HG03135 (cell line): ENCODE measurements around the gene RPA1.

ENCODE experiments used
- ATAC-seq: cut with Tn5 transposase; IDR thresholded peaks from one replicate; pipeline ENCODE4 v1.9.1; 2021; ENCODE audit warnings: mild to moderate bottlenecking, moderate library complexity; ENCODE audit not compliant: unreplicated experiment

The RPA1 gene

DNA sequence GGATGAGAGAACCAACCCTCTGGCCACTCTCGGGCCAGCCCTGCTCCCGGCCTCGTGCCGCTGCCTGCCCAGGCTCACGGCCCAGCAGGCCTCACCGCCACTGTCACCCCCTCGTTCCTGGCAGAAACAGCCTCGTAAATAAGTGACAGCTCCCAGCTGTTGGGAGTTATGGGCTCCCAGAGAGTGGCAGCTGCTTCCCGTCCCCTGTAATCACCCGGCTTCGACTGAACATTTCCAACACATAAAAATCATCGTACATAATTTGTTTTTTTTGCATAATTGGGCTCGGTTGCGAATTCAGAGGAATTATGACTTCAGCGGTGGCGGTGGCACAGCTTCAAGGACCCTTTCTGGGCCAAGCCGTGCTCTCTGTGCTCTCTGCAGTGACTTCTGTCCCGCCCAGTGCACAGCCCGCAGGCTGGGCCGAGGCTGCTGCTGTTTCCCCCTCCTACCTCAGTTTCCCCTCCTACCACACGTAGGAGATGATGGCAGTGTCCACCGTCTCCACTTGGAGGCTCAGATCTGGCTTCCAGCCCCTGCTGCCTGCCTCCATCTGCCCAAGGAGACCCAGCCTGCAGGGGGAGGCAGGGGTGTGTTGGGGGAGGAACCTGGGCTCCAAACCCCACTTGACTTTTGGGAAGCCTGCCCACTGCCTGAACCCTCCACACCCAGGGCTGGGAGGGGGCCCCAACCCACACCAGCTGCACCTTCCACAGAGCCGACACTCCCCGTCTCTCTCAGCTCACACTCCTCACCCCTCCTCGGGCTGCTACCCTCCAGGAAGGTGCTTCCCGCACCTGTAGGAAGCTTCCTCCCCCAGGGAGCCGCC lies 110.4 kb downstream of the RPA1 start:
- ATAC-seq = no peak

DNA sequence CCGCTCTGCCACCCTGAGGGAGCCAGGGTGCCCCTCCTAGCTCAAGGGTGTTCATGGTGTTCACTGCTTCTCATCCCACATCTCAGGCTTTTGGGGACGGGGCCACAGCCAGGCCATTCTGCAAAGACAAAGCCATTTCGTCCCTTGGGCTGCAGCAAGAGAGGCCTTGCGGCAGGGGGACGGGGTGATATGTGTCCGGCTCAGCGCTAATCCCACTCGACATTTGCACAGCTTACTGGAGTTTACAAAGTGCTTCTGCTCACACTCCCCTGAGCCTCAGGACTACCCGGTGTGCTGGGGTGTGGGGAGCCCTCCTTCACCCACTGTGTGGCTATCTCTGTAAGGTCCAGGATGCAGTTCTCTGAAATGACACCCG lies 111.0 kb downstream of the RPA1 start:
- ATAC-seq = no peak

DNA sequence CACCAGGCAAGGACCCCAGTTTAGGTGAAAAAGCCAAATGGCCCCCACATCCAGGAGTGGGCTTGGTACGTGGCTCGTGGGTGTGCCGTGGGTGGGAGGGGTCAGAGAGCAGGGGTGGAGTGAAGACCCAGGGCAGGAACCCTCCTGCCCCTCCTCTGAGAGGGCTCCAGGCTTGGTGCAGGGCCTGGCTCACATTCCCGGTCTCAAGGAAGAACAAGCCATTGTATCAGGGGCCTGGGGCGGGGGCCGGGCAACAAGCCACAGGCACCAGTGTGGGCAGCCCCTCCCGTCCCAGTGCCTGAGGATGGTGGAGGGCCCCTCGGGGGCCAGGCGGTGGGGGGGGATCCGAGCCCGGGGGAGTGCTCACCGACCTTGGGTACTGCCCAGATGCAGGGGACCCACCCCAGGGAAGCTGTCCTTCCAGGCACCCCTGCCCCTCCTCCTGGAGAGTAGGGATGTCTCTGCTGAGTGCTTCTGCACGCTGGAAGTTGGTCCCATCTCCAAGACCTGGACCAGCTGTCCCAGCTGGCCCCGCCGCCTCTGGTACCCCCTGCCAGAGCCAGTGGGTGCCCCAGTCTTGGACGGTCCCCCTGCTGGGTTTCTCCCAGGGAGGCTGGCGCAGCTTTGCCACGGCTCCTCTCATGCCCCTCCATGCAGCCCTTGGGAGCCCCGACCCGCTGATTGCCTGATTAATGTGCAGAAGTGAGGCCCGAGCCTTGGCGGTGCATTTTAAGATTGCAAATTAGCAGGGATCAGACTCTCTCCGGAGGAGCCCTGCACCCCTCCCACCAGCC lies 111.7 kb downstream of the RPA1 start:
- ATAC-seq = no peak

DNA sequence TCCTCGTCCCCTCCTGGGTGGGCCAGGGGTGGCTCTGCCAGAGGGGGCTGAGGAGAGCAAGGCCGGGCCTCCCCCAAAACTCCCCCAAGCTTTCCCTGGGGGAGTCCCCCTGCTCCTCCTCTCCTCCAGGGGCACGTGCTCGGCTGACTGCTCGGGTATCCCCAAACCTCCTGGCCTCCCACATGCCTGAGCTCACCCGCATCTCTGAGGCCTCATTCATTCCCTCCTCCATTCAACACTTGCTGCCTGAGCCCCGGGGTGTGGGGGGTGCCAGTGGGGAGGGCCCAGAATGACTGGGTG lies 112.2 kb downstream of the RPA1 start:
- no peak for ATAC-seq

DNA sequence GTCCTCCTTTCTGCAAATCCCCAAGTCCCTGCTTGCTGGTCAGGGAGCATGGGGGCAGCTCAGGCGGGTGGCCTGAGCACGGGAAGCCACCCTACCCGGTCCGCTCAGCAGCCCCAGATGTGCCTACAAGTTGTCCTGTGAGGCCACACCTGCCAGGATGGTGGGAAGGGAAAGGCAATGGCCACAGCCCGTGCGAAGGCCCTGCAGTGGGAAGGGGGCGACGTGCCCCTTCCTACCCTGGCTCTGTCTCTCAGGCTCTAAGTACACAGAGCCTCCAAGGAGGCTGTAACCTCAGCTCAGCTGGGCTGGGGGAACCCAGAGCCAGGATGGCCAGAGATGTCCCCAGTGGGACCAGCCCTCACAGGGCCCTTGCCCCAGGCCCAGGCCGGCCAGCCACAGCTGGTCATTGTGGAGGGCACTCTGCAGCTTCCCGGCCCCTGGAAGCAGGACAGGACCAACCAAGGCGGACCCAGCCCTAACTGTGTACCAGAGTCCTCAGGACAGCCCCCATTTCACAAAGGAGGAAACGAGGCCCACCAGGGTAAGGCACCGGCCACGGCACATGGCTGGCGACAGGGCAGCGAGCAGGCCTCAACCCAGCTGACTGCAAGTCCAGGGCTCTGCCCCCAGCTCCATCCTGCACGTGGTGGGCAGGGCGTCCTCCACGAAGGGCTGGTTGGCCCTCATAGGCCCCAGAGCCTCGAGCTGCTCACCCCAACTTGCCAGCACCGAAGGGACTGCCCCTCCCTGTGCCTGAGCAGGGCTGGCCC lies 113.0 kb downstream of the RPA1 start:
- ATAC-seq = no peak

DNA sequence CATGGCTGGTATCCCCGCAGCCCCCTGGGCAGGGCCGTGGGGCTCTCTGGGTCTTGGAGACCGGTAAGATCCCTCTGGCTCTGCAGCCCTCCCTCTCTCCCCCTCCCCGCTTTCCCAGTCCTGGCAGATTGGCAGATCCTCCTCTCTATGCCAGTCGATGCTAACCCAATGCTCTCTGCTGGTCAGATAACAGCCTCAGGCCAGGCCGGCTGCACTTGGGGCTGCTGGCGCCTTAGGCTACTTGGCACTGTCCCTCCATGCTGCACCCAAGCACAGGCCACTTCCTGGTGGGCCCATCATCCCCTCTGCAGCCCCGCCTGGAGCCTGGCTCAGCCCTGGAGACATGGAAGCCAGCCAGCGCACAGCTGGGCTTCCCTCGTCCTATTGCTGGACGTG lies 113.6 kb downstream of the RPA1 start:
- ATAC-seq = no peak

DNA sequence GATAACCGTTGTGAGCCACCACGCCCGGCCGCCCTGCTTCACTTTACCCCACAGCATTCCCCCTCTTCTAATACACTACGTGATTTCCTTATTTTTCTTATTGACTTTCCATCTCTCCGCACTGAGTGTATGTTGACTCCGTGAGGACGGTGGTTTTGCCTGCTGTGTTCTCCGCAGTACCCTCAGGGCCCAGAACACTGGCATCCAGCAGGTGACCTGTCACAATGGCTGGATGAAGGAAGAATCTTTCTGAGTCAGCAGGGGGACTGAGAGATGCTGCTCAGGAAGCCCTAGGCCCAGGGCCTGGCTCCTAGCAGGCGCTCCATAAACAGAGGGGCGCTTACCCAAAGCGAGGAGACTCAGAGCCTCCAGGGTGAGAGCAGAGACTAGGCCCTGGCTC lies 115.8 kb downstream of the RPA1 start:
- ATAC-seq = no peak

DNA sequence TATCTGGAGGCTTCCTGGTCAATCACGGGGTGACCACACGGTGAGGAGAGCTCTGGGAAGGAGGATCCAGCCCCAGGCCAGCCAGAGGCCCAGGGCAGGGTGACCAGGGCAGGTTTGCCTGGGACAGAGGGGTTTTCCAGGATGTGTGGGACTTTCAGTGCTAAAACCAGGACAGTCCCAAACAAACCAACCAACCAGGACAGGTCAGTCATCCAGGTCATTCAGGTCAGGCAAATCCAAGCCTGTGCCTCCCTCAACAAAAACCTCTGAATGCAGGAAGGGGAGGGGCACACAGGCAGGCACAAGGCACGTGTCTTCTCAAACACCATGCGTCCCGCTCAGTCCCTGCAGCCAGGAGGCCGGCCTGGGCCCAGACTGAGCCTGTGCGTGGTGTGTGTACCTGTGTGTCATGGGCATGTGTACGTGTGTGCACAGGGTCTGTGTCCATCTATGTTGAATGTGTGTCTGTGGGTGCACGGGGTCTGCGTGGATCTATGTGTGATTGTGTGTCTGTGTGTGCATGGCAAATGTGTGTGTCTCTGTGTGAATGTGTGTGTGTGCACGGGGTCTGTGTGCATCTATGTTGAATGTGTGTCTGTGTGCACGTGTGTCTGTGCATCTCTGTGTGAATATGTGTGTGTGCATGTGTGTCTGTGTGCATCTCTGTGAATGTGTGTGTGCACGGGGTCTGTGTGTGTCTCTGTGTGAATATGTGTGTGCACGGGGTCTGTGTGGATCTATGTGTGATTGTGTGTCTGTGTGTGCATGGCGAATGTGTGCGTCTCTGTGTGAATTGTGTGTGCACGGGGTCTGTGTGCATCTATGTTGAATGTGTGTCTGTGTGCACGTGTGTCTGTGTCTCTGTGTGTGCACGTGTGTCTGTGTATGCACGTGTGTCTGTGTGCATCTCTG lies 116.5 kb downstream of the RPA1 start:
- ATAC-seq = no peak

DNA sequence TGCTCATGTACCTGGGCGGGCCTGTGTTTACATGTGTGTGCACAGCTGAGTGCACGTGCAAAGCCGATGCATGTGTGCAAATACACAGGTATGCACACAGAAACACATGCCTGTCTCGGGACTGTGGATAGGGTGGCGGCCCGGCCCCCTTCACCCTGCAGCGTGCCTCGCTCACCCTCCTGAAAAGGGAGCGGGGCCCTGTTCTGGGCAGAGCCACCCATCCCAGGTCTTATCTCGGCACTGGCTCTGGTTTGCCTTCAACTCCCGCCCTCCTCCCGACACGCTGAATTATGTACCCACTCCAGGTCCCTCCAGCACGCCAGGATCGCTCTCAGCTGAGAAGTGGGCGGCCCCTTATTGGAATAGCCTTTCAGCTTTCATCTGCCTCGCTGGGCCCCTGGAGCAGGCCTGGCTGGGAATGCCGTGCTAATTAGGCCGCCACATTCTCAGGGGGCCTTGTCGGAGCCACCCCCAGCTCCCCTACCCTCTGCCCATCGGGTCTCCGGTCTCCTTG lies 117.5 kb downstream of the RPA1 start:
- no peak for ATAC-seq

DNA sequence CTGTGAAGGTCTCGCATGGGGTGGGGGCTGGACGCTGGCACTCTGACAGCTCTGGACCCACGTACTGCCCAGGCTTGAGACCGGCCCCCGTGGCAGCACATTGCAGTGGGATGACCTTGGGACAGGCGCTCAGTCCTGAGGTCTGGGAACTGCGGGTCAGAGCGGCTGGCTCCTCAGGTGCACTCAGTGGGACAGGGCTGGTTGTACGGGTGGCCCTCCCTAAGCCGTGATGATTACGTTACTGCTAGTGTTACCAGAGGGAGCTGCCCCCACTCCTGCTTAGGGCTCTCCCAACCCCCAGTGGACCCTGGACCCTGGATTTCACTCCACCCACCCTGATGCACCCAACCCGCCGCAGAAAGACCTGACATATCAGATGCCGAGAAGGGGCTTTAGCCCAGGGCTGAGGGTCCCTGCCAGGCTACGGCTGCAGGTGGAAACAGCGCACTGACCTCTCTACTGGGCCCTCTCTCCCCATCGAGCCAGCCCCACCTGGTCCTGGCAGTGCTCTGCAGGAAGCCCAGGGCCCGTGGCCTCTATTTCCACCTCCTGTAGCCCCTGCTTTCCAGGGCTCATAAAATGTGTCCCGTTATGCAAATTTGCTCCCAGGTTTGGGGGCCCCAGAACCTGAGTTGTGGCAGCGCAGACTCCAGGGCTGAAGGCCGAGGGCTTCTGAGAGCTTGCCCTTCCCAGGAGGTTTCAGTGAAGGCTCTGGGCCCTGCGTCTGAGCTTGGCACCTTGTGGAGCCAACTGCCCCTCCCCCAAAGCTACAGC lies 118.1 kb downstream of the RPA1 start:
- ATAC-seq = no peak

DNA sequence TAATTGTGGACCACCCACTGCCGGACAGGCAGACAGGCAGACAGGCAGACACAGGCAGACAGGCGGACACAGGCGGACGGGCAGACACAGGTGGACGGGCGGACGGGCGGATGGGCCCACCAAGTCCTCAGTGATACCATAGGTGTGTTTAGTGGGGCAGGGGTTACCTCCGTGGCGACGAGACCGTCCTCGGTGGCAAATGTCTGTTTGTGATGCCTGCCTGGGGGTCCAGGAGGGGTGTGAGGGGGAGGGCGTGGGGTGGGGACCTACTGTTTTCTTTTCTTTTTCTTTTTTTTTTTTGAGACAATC lies 118.7 kb downstream of the RPA1 start:
- ATAC-seq = no peak
